Chondrocyte (in vitro differentiated cells): ENCODE data around the gene BRAT1. TPM values are rescaled to one million over a fixed set of nuclear protein-coding genes. Genes with fewer than 3 reads are reported as not detected.

ENCODE experiments used
- DNase-seq: peaks from one replicate; pipeline ENCODE4 v3.0.0; 2021; ENCODE audit warnings: mixed read lengths, low spot score
- H3K27ac Mint-ChIP-seq: one replicate; pipeline ENCODE4 v1.8.0; 2021; ENCODE audit warnings: mild to moderate bottlenecking, moderate library complexity, mixed read lengths; ENCODE audit not compliant: unreplicated experiment
- H3K27me3 Mint-ChIP-seq: 2 replicates; pipeline ENCODE4 v1.8.0; 2021; ENCODE audit warnings: low read depth, mixed read lengths
- H3K36me3 Mint-ChIP-seq: 2 replicates; pipeline ENCODE4 v1.8.0; 2021; ENCODE audit warnings: low read depth, mixed read lengths
- H3K4me1 Mint-ChIP-seq: 2 replicates; pipeline ENCODE4 v1.8.0; 2021; ENCODE audit warnings: low read depth, mild to moderate bottlenecking, mixed read lengths
- H3K4me3 Mint-ChIP-seq: one replicate; pipeline ENCODE4 v1.8.0; 2021; ENCODE audit warnings: mild to moderate bottlenecking, moderate library complexity, mixed read lengths; ENCODE audit not compliant: unreplicated experiment
- H3K9me3 Mint-ChIP-seq: 2 replicates; pipeline ENCODE4 v1.8.0; 2021; ENCODE audit warnings: low read depth, mixed read lengths
- total RNA-seq: library from RNA; stranded (reverse); gene quantifications from 3 replicates; pipeline ENCODE4 v1.2.1, GENCODE V29; 2021
- TF ChIP-seq, protein P1 (sequence below): fragments of 200-600 bp; sonication (generic); IDR thresholded peaks from 2 replicates; pipeline ENCODE4 v1.5.0; 2021; ENCODE audit warnings: antibody characterized with exemption, mild to moderate bottlenecking, moderate library complexity

Gene BRAT1
- total RNA-seq, 1 donor from 2014 or later, result 19.6 TPM

DNA sequence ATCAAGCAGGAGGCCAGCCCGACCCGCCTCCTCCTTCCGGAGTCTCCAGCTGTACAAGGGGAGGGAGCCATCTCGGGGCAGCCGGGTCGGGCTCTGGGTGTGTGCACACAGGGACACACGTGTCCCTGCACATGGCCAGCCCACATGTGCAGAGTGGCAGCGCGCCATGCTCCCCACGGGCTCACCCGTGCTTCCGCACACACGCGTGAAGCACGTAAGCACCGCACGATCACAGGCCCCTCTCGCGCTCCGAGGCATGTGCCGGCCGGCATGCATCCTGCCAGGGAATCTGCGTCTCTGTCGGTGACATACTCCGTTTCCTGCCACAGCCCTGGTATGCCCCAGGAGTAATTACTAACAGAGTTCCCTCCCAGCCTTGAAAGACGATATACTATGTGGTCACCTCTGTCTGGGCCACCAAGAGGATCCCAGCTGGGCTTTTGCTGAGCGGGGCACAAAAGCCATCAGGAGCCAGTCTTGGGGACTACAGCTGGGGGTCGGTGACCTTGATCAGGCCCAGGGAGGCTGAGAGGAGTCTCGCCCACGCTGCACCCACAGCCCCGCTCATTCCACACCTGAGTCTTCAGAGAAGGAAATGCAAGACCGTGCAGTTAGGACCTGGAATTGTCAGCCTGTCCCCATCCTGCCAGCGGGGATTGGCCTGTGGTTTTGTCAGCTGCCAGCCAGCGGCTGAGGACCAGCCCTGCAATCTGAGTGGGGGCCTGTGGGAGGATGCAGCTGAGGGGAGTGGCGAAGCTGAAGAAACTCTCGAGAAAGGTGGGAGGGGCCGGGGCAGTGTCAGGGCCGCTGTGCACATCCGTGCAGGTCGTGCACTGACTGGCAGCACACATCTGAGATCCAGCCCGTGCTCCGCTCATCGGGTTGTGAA, 46.8 kb downstream of the BRAT1 start:
- Mint-ChIP-seq H3K9me3 (no peaks in the 10 kb centered on the region), H3K4me3 (peak overlapping the region; percentile 22), H3K27me3 (no peaks in the 10 kb centered on the region), H3K27ac (peak overlapping the region; percentile 79), H3K36me3 (no peaks in the 10 kb centered on the region), H3K4me1 (peaks cover 22% of the 10 kb centered on the region)
- TF ChIP-seq, protein P1, sequence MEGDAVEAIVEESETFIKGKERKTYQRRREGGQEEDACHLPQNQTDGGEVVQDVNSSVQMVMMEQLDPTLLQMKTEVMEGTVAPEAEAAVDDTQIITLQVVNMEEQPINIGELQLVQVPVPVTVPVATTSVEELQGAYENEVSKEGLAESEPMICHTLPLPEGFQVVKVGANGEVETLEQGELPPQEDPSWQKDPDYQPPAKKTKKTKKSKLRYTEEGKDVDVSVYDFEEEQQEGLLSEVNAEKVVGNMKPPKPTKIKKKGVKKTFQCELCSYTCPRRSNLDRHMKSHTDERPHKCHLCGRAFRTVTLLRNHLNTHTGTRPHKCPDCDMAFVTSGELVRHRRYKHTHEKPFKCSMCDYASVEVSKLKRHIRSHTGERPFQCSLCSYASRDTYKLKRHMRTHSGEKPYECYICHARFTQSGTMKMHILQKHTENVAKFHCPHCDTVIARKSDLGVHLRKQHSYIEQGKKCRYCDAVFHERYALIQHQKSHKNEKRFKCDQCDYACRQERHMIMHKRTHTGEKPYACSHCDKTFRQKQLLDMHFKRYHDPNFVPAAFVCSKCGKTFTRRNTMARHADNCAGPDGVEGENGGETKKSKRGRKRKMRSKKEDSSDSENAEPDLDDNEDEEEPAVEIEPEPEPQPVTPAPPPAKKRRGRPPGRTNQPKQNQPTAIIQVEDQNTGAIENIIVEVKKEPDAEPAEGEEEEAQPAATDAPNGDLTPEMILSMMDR, result no peak
- no peak for DNase-seq

DNA sequence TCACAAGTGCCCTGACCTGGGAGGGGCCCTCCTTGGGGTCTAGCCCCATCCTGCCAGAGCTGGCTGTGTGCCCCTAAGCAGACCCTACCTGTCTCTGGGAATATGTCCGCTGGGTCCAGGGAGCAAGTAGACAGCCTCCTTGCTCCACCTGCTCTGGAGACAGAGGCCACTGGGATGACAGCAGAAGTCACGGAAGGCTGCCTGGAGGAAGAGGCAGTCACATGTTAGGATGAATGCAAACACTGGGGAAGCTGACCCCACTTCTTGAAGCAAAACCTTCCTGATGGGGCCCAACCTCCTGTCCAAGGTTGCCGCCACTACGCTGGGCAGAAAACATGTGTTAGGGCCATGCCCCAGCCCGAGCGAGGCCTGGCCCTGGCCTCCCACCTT, 47.4 kb downstream of the BRAT1 start:
- Mint-ChIP-seq H3K36me3 (no peaks in the 10 kb centered on the region), H3K9me3 (no peaks in the 10 kb centered on the region), H3K4me3 (no peak overlapping the region), H3K4me1 (peaks cover 26% of the 10 kb centered on the region), H3K27ac (no peak overlapping the region), H3K27me3 (no peaks in the 10 kb centered on the region)
- TF ChIP-seq, protein P1, result no peak
- no peak for DNase-seq

DNA sequence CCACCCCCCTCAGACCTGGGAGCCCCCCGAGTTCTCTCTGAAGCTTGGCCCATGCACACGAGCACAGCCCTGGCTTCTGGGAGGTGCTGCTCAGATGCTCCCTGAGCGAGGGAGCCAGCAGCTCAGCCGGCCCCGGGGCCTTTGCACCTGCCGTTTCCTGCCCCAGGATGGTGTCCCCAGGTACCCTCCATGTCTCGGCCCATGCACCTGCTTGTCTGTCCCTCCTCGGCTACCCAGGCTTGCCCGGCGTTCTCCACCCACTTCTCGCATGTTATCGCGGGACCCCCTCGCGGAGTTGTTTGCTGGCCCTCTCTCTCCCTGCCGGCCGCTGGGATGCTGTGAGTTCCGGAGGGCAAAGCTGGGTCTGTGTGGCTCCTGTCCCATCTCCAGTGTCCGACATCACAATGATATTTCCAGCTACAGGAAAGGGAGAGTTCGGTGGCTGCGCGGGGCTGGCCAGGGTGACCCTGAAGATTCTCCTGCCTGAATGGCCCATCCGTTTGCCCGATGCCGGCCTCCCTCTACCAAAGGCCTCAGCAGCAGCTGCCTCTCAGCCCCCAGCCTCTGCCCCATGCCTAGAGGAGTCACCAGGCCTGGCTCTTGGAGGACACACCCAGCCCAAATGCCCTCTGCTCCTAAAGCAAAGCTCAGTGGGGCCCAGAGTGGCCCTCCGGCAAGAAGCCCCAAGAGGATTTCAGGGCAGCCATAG, 48.0 kb downstream of the BRAT1 start:
- no peak for DNase-seq
- Mint-ChIP-seq H3K4me1 (peaks cover 24% of the 10 kb centered on the region), H3K27me3 (no peaks in the 10 kb centered on the region), H3K36me3 (no peaks in the 10 kb centered on the region), H3K9me3 (no peaks in the 10 kb centered on the region), H3K4me3 (no peak overlapping the region), H3K27ac (no peak overlapping the region)
- TF ChIP-seq, protein P1, result no peak

DNA sequence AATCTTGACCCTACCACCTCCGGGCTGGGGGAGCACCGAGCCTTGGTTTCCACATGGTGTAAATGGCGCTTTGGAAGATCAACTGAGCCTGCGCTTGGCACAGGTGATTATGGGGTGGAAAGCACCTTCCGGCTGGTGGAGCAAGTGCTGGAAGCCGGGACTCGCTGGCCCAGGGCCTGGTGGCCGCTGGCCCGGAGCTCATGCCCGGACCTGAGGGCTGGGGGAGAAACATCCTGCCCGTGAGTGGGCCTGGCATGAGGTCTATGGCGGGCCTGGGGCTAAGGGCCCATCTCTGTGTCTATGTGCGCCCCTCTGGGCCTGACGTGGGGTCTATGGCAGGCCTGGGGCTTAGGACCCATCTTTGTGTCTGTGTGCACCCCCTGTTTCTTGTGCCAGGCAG, 49.9 kb downstream of the BRAT1 start:
- no peak overlapping the region for H3K4me3 Mint-ChIP-seq
- H3K4me1 Mint-ChIP-seq, result peaks cover 18% of the 10 kb centered on the region
- TF ChIP-seq, protein P1, result no peak
- no peaks in the 10 kb centered on the region for H3K9me3 Mint-ChIP-seq
- DNase-seq, result no peak
- no peak overlapping the region for H3K27ac Mint-ChIP-seq
- no peaks in the 10 kb centered on the region for H3K36me3 Mint-ChIP-seq
- no peaks in the 10 kb centered on the region for H3K27me3 Mint-ChIP-seq

DNA sequence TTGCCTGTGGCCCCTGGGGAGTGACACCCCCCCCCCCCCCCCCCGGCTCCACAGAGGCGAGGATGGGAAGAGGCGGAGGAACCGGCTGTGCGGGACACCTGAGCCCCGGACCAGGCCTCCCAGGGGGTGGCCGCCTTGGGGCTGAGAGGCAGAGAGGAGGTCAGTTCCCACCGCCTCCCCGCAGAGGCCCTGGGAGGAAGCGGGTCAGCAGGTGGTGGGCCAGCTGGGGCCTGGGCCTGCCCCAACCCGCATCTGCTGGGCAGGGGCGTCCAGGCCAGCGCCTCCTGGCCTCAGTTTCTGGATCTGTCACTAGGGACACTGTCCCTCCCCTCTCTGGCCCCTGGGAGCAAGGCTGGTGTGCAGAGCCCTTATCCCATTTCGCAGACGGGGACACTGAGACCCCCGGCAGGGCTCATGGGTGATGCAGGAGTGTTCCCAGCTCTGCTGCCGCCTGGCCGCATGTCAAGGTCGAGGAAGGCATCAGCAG, 50.4 kb downstream of the BRAT1 start:
- Mint-ChIP-seq H3K4me3 (no peak overlapping the region), H3K9me3 (no peaks in the 10 kb centered on the region), H3K27ac (no peak overlapping the region), H3K36me3 (no peaks in the 10 kb centered on the region), H3K27me3 (no peaks in the 10 kb centered on the region), H3K4me1 (peaks cover 18% of the 10 kb centered on the region)
- TF ChIP-seq, protein P1, result no peak
- no peak for DNase-seq
